ENCODE data around the gene LCOR.
"Not testable (repeated sequence)": the region's sequence is repeated elsewhere in the genome, so short reads cannot be mapped to it uniquely, and the experiment has no call there.

LCOR gene

DNA sequence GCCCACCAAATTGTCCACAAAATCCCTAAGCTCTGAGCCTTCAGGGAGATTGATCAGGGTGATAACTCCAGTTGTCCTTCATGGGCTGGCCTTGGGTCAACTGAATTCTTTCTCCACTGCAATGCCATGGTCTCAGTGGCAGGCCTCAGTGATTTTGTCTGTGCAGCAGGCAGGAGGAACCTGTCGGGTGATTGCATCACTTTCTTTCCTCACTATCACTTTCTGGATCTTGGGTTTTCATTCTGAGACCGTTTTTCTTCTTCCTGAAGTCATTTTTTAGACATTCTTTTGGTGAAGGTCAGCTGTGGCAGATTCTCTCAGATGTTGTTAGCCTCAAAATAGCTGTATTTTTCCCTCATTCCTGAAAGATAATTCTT lies 28.8 kb upstream of the LCOR start:
- TF ChIP-seq, protein P1, sequence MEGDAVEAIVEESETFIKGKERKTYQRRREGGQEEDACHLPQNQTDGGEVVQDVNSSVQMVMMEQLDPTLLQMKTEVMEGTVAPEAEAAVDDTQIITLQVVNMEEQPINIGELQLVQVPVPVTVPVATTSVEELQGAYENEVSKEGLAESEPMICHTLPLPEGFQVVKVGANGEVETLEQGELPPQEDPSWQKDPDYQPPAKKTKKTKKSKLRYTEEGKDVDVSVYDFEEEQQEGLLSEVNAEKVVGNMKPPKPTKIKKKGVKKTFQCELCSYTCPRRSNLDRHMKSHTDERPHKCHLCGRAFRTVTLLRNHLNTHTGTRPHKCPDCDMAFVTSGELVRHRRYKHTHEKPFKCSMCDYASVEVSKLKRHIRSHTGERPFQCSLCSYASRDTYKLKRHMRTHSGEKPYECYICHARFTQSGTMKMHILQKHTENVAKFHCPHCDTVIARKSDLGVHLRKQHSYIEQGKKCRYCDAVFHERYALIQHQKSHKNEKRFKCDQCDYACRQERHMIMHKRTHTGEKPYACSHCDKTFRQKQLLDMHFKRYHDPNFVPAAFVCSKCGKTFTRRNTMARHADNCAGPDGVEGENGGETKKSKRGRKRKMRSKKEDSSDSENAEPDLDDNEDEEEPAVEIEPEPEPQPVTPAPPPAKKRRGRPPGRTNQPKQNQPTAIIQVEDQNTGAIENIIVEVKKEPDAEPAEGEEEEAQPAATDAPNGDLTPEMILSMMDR (IDR thresholded peaks at IDR 0.05; ENCODE audit: control extremely low read depth, extremely low read depth, low read depth, missing control alignments) = no peak
- ChIA-PET POLR2A (no interaction called here), CTCF (interaction anchor here (1.5 to 2.3 kb wide), 2 partner anchors 24 to 39 kb away, joined by 4 to 9 read pairs; no protein-coding TSS in a partner anchor)
- DNase-seq (ENCODE audit: extremely low spot score) = no peak

DNA sequence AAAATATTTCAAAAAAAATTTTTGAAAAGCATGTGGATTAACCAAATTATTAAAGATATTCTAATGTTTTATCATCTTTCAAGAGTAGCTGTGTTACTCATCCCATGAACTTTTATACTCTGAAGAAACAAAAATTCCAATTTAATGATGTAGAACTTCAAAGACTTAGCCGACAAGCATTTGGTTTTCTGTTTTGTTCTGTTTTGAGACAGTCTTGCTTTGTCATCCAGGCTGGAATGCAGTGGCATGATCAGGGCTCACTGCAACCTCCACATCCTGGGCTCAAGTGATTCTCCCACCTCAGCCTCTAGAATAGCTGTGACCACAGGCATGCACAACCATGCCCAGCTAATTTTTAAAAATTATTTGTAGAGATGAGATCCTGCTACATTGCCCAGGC lies 17.8 kb upstream of the LCOR start:
- no peak for DNase-seq (ENCODE audit: extremely low spot score)
- CTCF ChIA-PET = no interaction called here
- TF ChIP-seq, protein P1 (IDR thresholded peaks at IDR 0.05; ENCODE audit: control extremely low read depth, extremely low read depth, low read depth, missing control alignments) = no peak
- POLR2A ChIA-PET = no interaction called here

- DNase-seq (ENCODE audit: extremely low spot score); POLR2A ChIA-PET: not testable (repeated sequence)
- CTCF ChIA-PET = interaction anchor here (1.1 to 1.4 kb wide), 2 partner anchors 11 to 445 kb away, joined by 3 to 4 read pairs; no protein-coding TSS in a partner anchor
These were observed 13.1 kb upstream of the LCOR start for GRCh38 chr10:96818971-96819370.

- DNase-seq (ENCODE audit: extremely low spot score) = no peak
- TF ChIP-seq, protein P1 (IDR thresholded peaks at IDR 0.05; ENCODE audit: control extremely low read depth, extremely low read depth, low read depth, missing control alignments) = no peak
- CTCF ChIA-PET = interaction anchor here (0.9 to 1.5 kb wide), 3 partner anchors 9 to 446 kb away, joined by 3 to 7 read pairs (median 4); no protein-coding TSS in a partner anchor
- POLR2A ChIA-PET = no interaction called here
These were observed 11.3 kb upstream of the LCOR start for GRCh38 chr10:96820765-96821164.

DNA sequence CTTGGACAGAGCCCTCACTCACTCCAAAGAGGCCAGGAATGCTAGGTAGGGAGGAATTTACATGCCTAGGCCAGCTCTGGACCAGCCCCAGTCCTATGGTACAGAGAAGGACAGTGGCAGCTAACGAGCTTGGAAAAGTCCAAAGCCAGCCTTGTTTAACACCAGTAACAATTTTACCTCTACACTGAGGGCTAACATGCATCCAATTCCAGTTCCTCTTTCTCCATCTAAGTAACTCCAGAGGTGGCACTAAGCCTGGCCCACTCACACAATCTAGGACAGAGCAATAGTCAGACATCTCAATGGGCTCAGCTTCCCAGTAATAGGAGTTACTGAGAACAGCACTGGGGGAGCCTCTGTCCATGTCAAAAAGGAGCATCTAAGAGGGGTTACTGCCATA lies 5.7 kb upstream of the LCOR start:
- no peak for DNase-seq (ENCODE audit: extremely low spot score)
- CTCF ChIA-PET = interaction anchor here (0.6 to 2.8 kb wide), 5 partner anchors 9 to 185 kb away, joined by 3 to 29 read pairs (median 4); no protein-coding TSS in a partner anchor
- TF ChIP-seq, protein P1 (IDR thresholded peaks at IDR 0.05; ENCODE audit: control extremely low read depth, extremely low read depth, low read depth, missing control alignments) = no peak
- POLR2A ChIA-PET = no interaction called here

- CTCF ChIA-PET = interaction anchor here (1.3 to 1.9 kb wide), 7 partner anchors 7 to 196 kb away, joined by 3 to 10 read pairs (median 6); no protein-coding TSS in a partner anchor
- POLR2A ChIA-PET = no interaction called here
- TF ChIP-seq, protein P1 (IDR thresholded peaks at IDR 0.05; ENCODE audit: control extremely low read depth, extremely low read depth, low read depth, missing control alignments) = no peak
- DNase-seq (ENCODE audit: extremely low spot score) = no peak
These were observed 3.5 kb upstream of the LCOR start for GRCh38 chr10:96828609-96829008.

- CTCF ChIA-PET = interaction anchor here (0.8 to 1.9 kb wide), 17 partner anchors 8 to 196 kb away, joined by 3 to 10 read pairs (median 3); no protein-coding TSS in a partner anchor
- POLR2A ChIA-PET = no interaction called here
- TF ChIP-seq, protein P1 (IDR thresholded peaks at IDR 0.05; ENCODE audit: control extremely low read depth, extremely low read depth, low read depth, missing control alignments) = no peak
- no peak for DNase-seq (ENCODE audit: extremely low spot score)
These were observed 2.9 kb upstream of the LCOR start for GRCh38 chr10:96829029-96829773.
